GF-D8 (cell line): ENCODE measurements around the gene PRF1.
"Not testable (repeated sequence)": the region's sequence is repeated elsewhere in the genome, so short reads cannot be mapped to it uniquely, and the experiment has no call there.

Experiments used
- DNase-seq: peaks from one replicate; lab custom pipeline; 2025; lab: John Stamatoyannopoulos, UW

The PRF1 gene

DNA sequence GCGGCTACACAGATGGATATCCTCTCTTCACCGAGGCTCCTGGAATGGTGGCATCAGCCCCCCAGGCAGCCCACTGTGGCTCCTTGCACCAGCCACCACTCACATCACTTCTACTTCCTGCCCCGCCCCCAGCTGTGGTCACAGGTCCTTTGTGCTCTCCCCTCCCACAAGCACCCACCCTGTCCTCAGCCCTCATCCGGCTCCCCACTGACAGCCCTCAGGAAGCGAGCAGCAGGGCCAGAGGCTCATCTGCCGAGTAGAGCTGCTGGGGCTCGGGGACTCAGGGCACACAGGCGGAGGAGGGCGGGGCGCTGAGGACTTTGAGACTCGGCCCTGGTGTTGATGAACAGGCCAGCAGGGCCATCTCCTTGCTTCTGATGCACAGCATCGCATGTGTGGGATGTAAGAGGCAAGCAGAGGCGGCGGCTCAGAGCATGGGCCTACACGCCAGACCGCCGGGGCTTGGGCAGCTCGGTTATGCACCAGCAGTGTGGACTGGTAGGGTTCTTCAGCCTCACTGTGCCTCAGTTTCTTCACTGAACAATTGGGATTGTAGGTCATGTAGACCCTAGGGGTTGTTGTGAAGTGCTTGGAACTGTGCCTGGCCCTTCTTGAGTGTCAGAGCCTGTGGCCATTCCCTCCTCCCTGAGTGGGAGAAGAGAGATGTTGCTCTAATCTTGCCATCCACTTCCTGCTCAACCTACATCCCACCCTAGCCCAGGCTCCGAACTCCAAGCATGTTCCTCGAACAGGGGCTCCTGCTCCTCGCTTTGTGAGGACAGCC lies at the start of gene PRF1:
PRF1 (minus strand) TSS at position 77 of the 784 bp plus-strand sequence. CDS start 1,839 bp downstream, outside the sequence.
- DNase-seq: no peak

DNA sequence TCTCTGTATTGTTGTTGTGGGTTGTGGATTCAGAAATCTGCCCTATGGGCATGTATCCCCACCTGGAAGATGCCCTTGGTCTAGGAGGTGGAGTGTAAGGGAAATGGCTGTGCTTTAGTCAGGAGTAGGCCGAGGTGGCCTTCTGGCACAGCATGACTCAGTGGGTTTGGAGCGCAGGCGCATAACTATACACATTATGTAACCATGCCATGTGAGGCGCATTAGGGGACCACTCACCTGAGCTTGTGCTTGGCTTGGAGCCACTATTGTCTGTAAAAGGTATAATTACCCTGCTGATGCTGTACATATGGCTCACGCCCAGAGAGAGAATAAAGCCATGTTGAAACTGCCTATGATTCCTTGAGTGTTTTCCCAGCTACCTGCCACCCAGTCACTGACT lies 49.1 kb upstream of the PRF1 start:
- DNase-seq: no peak

DNA sequence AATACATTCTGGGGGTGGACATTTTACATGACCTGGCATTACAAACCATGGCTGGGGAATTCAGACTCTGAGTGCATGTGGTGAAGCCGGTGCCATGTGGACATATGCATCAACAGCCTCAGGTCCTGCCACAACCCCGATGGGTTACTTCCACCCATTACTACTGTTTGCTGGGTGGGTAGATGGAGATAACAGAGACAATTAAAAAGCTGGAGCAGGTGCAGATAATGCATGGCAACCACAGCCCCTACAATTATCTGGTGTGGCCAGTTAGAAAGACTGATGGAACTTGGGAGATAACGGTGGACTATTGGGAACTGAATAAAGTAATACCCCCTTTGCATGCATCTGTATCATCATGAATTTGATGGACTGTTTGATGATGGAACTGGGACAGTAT lies 48.2 kb upstream of the PRF1 start:
- DNase-seq: no peak

DNA sequence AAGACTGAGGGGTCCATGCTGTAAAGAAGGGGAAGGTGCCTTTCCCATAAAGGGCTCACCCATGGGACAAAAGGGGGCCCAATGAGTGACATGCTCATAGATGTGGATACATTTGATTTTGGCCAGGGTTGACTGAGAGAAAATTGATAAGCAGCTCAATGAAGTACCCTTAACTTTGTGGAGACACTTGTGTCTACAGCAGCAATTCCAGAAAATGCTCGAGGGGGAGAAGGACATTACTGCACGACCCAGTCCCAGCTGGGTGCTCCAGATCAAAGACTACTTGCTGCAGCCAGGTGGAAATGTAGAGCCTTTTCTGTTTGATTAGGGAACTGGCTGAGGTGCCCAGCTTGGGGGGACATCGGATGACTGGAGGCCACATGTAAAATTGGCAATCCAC lies 47.6 kb upstream of the PRF1 start:
- no peak for DNase-seq

DNA sequence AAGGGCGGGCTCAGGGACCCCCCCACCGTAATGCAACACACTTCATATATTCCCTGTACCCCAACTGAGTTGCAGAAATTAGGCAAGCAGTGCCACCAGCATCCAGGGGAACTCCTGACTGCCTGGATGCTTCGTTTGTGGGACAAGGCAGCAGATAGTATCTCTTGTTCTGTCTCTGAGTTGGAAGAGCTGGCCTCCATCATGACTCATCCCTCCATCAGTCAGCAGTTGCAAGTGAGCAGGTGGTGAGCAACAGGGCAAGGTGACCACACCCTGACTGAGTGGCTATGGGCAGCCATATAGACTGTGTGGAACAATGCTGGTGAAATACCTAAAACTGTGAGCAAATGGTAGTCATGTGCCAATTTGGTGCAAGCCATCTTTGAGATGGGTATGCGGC lies 47.0 kb upstream of the PRF1 start:
- DNase-seq: no peak

DNA sequence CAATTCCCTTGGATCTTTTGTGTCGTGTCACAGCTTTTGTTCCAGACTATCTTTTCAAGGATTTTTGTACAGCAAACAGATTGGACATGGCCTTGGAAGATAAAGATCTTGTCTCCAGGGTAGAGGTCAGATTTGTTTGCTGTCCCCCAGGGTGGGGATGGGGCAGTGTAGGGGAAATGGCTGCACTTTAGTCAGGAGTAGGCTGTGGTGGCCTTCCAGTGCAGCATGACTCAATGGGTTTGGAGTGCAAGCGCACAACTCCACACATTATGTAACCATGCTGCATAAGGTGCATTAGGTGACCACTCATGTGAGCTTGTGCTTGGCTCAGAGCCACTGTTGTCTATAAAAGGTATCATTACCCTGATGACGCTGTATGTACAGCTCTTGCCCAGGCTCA lies 45.9 kb upstream of the PRF1 start:
- no peak for DNase-seq

DNA sequence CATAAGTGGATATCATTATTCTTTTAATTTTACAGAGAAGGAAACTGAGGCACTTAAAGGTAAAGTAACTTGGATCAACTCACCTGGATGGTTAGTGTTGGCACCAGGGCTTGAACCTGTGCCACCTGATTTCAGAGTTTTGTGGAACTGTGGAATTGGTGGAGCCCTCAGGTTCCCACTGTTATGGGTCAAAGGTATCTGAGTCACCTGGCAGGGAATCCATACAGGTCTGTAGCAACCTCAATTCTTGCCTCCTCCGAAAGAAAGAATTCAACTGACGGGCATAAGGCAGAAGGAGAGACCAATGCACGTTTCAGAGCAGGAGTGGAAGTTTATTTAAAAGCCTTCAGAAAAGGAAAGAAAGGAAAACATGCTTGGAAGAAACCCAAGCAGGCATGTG lies 44.5 kb upstream of the PRF1 start:
- DNase-seq: no peak

DNA sequence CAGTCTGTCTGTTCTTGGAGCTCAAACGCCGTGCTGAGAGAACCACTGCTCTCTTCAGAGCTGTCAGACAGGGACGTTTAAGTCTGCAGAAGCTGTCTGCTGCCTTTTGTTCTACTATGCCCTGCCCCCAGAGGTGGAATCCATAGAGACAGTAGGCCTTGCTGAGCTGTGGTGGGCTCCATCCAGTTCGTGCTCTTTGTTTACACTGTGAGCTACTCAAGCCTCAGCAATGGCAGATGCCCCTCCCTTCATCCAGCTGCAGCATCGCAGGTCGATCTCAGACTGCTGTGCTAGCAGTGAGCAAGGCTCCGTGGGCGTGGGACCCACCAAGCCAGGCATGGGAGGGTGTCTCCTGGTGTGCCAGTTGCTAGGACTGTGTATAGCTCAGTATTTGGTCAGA lies 42.4 kb upstream of the PRF1 start:
- DNase-seq: not testable (repeated sequence)

DNA sequence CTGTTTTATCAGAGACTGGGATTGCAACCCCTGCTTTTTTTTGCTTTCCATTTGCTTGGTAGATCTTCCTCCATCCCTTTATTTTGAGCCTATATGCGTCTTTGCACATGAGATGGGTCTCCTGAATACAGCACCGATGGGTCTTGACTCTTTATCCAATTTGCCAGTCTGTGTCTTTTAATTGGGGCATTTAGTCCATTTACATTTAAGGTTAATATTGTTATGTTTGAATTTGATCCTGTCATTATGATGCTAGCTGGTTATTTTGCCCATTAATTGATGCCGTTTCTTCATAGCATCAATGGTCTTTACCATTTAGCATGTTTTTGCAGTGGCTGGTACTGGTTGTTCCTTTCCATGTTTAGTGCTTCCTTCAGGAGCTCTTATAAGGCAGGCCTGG lies 40.7 kb upstream of the PRF1 start:
- DNase-seq: not testable (repeated sequence)

DNA sequence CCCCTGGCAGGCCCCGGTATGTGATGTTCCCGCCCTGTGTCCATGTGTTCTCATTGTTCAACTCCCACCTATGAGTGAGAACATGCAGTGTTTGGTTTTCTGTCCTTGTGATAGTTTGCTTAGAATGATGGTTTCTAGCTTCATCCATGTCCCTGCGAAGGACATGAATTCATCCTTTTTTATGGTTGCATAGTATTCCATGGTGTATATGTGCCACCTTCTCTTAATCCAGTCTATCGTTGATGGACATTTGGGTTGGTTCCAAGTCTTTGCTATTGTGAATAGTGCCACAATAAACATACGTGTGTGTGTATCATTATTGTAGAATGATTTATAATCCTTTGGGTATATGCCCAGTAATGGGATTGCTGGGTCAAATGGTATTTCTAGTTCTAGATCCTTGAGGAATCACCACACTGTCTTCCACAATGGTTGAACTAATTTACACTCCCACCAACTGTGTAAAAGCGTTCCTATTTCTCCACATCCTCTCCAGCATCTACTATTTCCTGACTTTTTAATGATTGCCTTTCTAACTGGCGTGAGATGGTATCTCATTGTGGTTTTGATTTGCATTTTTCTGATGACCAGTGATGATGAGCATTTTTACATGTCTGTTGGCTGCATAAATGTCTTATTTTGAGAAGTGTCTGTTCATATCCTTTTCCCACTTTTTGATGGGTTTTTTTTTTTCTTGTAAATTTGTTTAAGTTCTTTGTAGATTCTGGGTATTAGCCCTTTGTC lies 37.3 kb upstream of the PRF1 start:
- DNase-seq: peak; percentile 19

DNA sequence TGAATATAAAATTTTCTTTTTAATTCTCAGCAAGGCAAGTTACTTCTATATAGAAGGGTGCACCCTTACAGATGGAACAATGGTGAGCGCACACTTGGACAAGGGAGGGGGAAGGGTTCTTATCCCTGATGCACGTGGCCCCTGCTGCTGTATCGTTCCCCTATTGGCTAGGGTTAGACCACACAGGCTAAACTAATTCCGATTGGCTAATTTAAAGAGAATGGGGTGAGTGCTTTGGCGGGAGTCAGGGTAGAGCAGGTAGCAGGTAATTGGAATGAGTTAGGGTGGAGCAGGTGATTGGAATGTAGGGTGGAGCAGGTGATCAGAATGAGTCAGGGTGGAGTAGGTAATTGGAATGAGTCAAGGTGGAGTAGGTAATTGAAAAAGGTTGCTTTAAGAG lies 32.0 kb upstream of the PRF1 start:
- not testable (repeated sequence) for DNase-seq

DNA sequence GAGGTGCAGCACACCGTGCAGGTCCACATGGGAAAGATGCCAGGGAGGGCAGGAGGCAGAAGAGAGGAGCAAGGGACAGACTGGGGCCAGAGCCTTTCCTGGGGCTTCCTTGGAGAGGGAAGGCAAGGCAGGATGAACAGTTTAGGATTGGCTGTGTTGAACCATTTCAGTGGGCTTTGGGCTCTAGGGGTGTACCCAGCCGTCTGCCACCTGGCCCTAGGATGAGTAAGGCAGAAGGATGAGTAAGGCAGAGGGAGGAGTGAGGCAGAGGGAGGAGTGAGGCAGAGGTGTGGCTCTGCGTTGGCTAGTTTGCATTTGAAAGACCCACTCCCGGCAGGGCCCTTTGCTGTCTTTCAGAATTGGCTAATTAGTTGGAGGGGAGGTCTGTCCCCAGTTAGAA lies 31.5 kb upstream of the PRF1 start:
- no peak for DNase-seq

DNA sequence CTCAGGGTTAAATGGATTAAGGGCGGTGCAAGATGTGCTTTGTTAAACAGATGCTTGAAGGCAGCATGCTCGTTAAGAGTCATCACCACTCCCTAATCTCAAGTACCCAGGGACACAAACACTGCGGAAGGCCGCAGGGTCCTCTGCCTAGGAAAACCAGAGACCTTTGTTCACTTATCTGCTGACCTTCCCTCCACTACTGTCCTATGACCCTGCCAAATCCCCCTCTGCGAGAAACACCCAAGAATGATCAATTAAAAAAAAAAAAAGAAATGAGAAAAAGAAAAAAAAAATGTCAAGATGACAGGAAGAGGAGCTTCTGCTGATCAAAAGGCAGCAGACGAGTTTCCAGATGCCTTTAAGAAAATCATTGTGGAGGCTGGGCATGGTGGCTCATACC lies 29.2 kb upstream of the PRF1 start:
- DNase-seq: not testable (repeated sequence)

DNA sequence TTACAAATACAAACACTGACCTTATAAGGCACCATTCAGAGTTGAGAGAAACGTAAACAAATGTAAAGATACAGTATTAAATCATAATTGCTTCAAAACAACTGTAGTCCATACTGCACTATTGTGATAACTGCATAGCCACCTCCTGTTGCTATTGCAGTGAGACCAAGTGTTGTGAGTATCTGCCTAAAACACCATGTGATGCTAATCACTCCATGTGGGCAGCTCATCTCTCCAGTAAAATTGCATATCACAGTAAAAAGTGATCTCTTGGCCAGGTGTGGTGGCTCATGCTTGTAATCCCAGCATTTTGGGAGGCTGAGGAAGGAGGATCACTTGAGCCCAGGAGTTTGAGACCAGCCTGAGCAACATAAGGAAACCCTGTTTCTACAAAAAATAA lies 26.8 kb upstream of the PRF1 start:
- DNase-seq: no peak

DNA sequence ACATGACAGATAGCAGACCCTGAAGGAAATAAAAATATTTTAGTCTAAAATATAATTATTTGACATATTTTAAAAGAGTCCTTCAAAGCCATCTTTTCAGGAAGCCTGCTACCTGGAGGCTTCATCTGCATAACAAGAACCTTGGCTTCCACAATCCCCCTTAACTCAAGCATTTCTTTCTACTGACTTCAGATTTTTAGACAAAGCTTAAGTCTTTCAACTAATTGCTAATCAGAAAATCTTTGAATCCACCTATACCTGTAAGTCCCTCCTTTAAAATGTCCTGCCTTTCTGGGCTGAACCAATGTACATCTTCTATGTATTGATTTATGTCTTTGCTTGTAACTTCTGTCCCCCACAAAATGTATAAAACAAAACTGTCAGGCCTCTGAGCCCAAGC lies 23.5 kb upstream of the PRF1 start:
- no peak for DNase-seq

DNA sequence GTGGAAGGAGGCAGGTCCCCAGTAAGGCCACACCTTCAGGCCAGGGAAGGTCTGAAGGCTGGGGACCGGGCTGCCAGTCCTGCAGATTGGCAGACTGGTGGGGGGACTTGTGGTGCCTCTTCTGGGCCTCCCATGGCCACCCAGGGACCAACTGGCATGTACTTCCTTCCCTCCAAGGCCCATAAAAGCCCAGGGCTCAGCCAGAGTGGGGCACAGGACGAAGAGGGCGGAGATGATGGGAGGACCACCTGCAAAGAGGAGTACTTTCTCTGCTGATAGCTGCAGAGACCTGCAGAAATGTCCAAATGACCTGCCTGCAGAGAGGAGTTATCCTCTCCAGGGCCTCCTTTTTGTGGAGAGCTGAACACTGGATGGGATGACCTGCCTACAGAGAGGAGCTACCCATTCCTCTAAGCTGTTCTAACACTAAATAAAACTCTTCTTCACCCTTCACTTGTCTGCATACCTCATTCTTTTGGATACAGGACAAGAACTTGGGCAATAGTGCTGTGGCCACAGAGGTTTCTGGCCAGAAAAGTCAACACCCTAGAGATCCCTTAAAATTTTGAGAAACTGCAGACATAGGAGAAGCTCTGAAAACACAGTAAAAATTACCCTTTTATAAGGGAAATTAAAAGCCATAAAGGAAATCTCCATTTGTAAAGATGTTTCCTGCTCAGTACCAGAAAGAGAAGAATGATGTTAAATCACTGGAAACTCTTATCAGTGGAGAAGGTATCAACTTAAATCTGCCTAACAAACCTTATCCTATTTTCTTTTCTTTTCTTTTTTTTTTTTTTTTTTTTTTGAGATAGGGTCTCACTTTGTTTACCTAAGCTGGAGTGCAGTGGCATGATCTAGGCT lies 20.7 kb upstream of the PRF1 start:
- DNase-seq: no peak

DNA sequence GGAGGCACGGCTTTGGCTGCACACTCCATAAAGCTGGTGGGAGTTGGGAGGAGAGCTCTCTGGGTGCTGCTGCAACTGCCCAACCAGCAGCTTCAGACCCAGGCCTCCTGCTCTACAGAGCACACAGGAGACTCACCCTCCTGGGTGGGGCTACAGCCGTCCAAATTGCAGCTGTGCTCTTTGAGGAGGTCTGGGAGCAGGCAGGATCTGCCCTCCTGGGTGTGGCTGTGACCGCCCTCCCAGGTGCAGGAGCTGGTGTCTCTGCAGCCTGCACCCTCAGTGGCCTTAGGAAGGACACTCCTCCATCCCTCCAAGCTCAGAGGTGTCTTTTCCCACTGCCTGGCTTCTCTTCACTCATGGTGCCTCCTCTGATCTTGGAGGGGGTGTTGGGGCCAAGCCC lies 20.0 kb upstream of the PRF1 start:
- no peak for DNase-seq

DNA sequence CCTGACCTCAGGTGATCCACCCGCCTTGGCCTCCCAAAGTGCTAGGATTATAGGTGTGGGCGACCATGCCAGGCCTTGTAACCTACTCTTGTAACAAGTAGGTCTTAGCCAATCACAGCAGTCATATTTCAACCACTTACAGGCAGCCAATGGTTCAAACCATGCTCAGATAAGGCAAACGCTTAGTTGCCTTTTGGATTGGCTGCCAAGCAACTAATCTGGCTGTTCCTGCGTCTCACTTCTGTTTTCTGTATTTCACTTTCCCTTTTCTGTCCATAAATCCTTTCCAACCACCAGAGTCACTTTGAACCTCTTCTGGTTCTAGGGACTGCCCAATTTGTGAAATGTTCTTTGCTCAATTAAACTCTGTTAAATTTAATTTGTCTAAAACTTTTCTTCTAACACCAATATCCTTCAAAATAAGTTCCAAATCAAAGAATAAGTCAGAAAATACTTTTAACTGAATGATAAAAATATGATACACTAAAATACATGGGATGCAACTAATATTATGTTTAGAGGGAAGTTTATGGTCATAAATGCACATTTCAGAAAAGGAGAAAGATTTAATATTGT lies 19.1 kb upstream of the PRF1 start:
- no peak for DNase-seq

DNA sequence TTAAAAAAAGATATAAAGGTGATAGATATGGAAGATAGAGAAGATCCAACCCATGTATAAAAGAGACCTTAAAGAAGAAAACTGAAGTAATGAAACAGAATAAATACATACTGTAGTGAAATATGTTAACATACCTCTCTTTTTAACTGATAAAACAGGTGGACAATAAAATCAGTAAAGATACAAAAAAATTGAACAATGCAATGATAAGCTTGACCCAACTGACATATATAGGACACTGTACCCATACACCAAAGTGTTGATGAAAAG lies 17.4 kb upstream of the PRF1 start:
- DNase-seq: no peak

DNA sequence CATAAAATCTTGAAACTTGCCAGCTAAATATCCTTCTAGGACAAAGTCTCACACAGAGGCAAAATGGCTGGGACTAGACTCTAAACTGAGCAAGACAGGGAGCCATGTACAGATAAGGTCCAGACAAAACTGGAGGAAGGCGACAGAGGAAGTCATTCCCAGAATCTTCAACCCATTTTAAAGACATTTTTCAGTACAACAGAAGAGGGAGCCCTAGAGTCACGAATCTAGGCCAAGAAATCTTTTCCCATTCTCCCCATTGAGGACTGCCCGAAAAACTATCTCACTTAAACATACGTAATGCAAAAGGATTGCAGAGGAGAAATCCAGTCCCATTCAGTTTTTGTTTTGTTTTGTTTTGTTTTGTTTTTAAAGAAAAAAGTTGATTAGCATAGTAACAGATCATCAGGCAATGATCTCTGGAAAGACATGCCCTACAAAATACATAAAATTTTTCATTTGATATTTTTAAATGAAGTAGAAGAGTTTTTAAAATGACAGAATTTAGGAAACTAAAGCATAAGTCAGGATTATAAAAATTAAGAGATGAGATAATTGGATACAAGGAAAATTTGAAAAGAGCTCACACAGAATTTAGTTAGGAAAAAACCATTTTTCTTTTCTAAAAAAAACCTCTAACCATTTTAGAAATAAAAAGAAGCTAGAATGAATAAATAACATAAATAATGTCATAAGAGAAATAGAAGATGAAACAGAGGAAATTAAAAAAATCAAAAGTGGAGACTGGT lies 16.9 kb upstream of the PRF1 start:
- DNase-seq: no peak

DNA sequence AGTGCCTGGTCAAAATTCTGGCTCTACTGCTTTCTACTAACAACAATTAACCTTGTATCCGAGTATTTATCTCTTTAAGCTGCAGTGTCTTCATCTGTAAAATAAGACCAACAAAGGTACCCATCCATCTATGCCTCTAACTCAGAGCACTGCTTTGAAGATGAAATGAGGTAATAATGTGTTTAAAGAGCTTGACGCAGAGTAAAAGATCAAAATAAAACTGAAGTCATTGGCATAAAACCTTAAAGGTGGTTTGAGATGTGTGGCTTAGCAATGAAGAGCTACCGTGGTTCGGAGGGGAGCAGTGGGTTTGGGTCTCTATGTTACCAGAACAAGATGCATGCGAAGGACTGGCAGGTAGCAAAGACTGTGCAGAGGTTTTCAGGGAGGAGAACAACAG lies 16.1 kb upstream of the PRF1 start:
- no peak for DNase-seq
